GM18526 (cell line): ENCODE data around the gene C12orf60.

Experiments
- POLR2A ChIP-seq: IDR thresholded peaks from 3 replicates; pipeline ENCODE4 v1.6.1; 2011; ENCODE audit not compliant: insufficient read length; ENCODE audit errors: extremely low read depth

The C12orf60 gene

GRCh38 chr12:14810167-14810952 is 6.9 kb downstream of the C12orf60 start:
- no peak for TF ChIP-seq POLR2A

- TF ChIP-seq POLR2A, result no peak
Observed at GRCh38 chr12:14810953-14811483, 7.5 kb downstream of the C12orf60 start.

GRCh38 chr12:14811486-14811885 is 8.0 kb downstream of the C12orf60 start:
- TF ChIP-seq POLR2A, result no peak

GRCh38 chr12:14814014-14814413 is 10.5 kb downstream of the C12orf60 start, which contains the start of gene SMCO3:
Gene SMCO3 (minus strand): TSS chr12:14814182. CDS start chr12:14806680, 7,502 bp downstream.
- no peak for TF ChIP-seq POLR2A

- no peak for TF ChIP-seq POLR2A
Observed at GRCh38 chr12:14824012-14824634, 20.7 kb downstream of the C12orf60 start.

- no peak for TF ChIP-seq POLR2A
Observed at GRCh38 chr12:14825256-14825655, 21.8 kb downstream of the C12orf60 start.

- TF ChIP-seq POLR2A, result no peak
Observed at GRCh38 chr12:14826491-14826890, 23.0 kb downstream of the C12orf60 start.

GRCh38 chr12:14827043-14827442 is 23.6 kb downstream of the C12orf60 start:
- no peak for TF ChIP-seq POLR2A

GRCh38 chr12:14828892-14829291 is 25.4 kb downstream of the C12orf60 start:
- TF ChIP-seq POLR2A, result no peak

- no peak for TF ChIP-seq POLR2A
Observed at GRCh38 chr12:14833336-14833735, 29.9 kb downstream of the C12orf60 start.

- TF ChIP-seq POLR2A, result no peak
Observed at GRCh38 chr12:14833952-14834351, 30.5 kb downstream of the C12orf60 start.

- no peak for TF ChIP-seq POLR2A
Observed at GRCh38 chr12:14834509-14834908, 31.0 kb downstream of the C12orf60 start.

GRCh38 chr12:14836336-14837210 is 33.1 kb downstream of the C12orf60 start:
- TF ChIP-seq POLR2A, result no peak

- no peak for TF ChIP-seq POLR2A
Observed at GRCh38 chr12:14839262-14839661, 35.8 kb downstream of the C12orf60 start.

- TF ChIP-seq POLR2A, result no peak
Observed at GRCh38 chr12:14840616-14841015, 37.1 kb downstream of the C12orf60 start.
